Smooth muscle cell (in vitro differentiated cells): ENCODE data around the gene RAD18. TPM values are rescaled to one million over a fixed set of nuclear protein-coding genes. Genes with fewer than 3 reads are reported as not detected.

Experiments
- DNase-seq: peaks from one replicate; lab custom pipeline; 2025; ENCODE audit not compliant: unreplicated experiment; lab: John Stamatoyannopoulos, UW
- H2AFZ ChIP-seq: fragments of 200-600 bp; sonication (generic); 2 replicates; pipeline ENCODE4 v1.6.0; 2016; ENCODE audit warnings: antibody characterized with exemption, low read depth, mild to moderate bottlenecking
- H3F3A ChIP-seq: fragments of 200-600 bp; sonication (generic); 2 replicates; pipeline ENCODE4 v1.6.0; 2017; ENCODE audit warnings: antibody characterized with exemption, low read depth
- H3K27ac ChIP-seq: fragments of 200-600 bp; sonication (generic); 2 replicates; pipeline ENCODE4 v1.5.1; 2016; ENCODE audit warnings: low read depth, mild to moderate bottlenecking
- H3K27me3 ChIP-seq: fragments of 200-600 bp; sonication (generic); 2 replicates; pipeline ENCODE4 v1.6.1; 2016; ENCODE audit warnings: low read depth, mild to moderate bottlenecking
- H3K36me3 ChIP-seq: fragments of 200-600 bp; sonication (generic); 2 replicates; pipeline ENCODE4 v1.5.1; 2016; ENCODE audit warnings: low read depth
- H3K4me1 ChIP-seq: fragments of 200-600 bp; sonication (generic); 2 replicates; pipeline ENCODE4 v1.5.1; 2016; ENCODE audit warnings: low read depth
- H3K4me2 ChIP-seq: fragments of 200-600 bp; sonication (generic); 2 replicates; pipeline ENCODE4 v1.6.0; 2016; ENCODE audit warnings: mild to moderate bottlenecking
- H3K4me3 ChIP-seq: fragments of 200-600 bp; sonication (generic); 2 replicates; pipeline ENCODE4 v1.5.1; 2016; ENCODE audit warnings: mild to moderate bottlenecking
- H3K79me2 ChIP-seq: fragments of 200-600 bp; sonication (generic); 2 replicates; pipeline ENCODE4 v1.6.0; 2016; ENCODE audit warnings: low read depth, mild to moderate bottlenecking
- H3K9ac ChIP-seq: fragments of 200-600 bp; sonication (generic); 2 replicates; pipeline ENCODE4 v1.6.0; 2016; ENCODE audit warnings: low read depth
- H3K9me3 ChIP-seq: fragments of 200-600 bp; sonication (generic); replicated peaks from 2 replicates; pipeline ENCODE4 v1.5.1; 2016; ENCODE audit warnings: low read depth
- H4K20me1 ChIP-seq: fragments of 200-600 bp; sonication (generic); 2 replicates; pipeline ENCODE4 v1.6.0; 2016; ENCODE audit warnings: low read depth
- WGBS: methylation state at CpG from one replicate; pipeline ENCODE4 v1.1.7; 2016; ENCODE audit warnings: low lambda C conversion rate; 5-methylcytosine and 5-hydroxymethylcytosine counted together
- polyA plus RNA-seq: library from polyadenylated mRNA; unstranded; fragments of >200 nt; fragmentation: Nextera tagmentation; extraction: Ambion mirVana; gene quantifications from 2 replicates; pipeline ENCODE4 v1.2.1, GENCODE V29; 2016
- total RNA-seq: library from RNA; depleted of rRNA; stranded (reverse); fragments of >200 nt; gene quantifications from 2 replicates; pipeline ENCODE4 v1.2.3, GENCODE V29; 2014
- TF ChIP-seq, protein P1 (sequence below): fragments of 200-600 bp; sonication (generic); IDR thresholded peaks from 2 replicates; pipeline ENCODE4 v1.5.1; 2017; ENCODE audit warnings: borderline replicate concordance, mild to moderate bottlenecking, antibody characterized with exemption; ENCODE audit not compliant: insufficient read depth, poor library complexity, severe bottlenecking

RAD18 gene
- total and polyA plus RNA-seq, 2 experiments from 2014 or later = 8.9 to 16.0 TPM

DNA sequence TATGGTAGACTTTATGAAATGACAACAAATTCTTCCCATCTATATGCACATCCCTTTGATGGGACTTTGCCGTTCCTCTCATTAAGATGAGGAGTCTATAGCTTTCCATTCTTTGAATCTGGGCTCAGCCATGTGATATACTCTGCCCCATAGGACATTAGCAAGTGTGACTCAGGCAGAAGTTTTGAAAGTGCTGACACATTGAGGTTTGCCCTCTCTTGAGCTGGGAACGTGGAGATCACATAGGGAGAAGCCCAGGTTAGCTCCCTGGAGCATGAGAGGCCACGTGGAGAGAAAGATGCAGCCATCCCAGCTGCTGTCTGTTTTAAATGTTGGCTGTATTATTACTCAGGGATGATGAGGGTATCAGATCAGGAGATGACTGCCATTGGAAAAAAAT is 126.1 kb downstream of the RAD18 start:
- 49% methylated on average over 3 of the region's 3 CpGs for WGBS
- Histone ChIP-seq H3K4me2 (no peak overlapping the region), H3K27me3 (no peaks in the 10 kb centered on the region), H3K9ac (no peak overlapping the region), H2AFZ (no peak overlapping the region), H3K4me3 (no peak overlapping the region), H3K79me2 (no peaks in the 10 kb centered on the region), H3F3A (no peaks in the 10 kb centered on the region), H3K9me3 (no peaks in the 10 kb centered on the region), H3K4me1 (no peaks in the 10 kb centered on the region), H3K27ac (no peak overlapping the region), H4K20me1 (no peaks in the 10 kb centered on the region), H3K36me3 (no peaks in the 10 kb centered on the region)
- DNase-seq = no peak
- TF ChIP-seq, protein P1, sequence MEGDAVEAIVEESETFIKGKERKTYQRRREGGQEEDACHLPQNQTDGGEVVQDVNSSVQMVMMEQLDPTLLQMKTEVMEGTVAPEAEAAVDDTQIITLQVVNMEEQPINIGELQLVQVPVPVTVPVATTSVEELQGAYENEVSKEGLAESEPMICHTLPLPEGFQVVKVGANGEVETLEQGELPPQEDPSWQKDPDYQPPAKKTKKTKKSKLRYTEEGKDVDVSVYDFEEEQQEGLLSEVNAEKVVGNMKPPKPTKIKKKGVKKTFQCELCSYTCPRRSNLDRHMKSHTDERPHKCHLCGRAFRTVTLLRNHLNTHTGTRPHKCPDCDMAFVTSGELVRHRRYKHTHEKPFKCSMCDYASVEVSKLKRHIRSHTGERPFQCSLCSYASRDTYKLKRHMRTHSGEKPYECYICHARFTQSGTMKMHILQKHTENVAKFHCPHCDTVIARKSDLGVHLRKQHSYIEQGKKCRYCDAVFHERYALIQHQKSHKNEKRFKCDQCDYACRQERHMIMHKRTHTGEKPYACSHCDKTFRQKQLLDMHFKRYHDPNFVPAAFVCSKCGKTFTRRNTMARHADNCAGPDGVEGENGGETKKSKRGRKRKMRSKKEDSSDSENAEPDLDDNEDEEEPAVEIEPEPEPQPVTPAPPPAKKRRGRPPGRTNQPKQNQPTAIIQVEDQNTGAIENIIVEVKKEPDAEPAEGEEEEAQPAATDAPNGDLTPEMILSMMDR = no peak

DNA sequence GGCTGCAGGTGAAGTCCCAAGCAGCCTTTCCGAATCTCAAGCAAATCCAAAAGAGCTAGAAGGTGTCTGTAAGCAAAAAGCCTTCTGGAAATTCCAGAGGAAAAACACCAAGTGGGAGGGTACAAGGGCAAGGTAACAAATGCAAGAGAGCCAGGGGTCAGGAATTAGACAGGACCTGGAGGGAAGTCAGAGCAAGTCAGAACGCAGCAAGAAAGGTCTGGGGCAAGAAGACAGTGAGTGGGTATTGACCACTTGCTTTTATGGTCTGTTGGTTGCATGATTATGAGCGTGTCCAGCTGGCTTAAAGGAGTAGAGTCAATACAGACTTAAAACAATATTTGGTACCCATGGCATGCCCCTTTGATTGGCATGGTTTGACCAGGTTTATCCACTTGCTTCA is 127.2 kb downstream of the RAD18 start:
- no peaks in the 10 kb centered on the region for H3K27me3 ChIP-seq
- TF ChIP-seq, protein P1 = no peak
- H3K9ac ChIP-seq = no peak overlapping the region
- H3K4me2 ChIP-seq = no peak overlapping the region
- H4K20me1 ChIP-seq = no peaks in the 10 kb centered on the region
- no peaks in the 10 kb centered on the region for H3K79me2 ChIP-seq
- H3K36me3 ChIP-seq = no peaks in the 10 kb centered on the region
- no peak overlapping the region for H3K4me3 ChIP-seq
- no peak overlapping the region for H3K27ac ChIP-seq
- DNase-seq = no peak
- H2AFZ ChIP-seq = no peak overlapping the region
- H3K9me3 ChIP-seq = no peaks in the 10 kb centered on the region
- H3K4me1 ChIP-seq = no peaks in the 10 kb centered on the region
- WGBS = 81% methylated on average over 3 of the region's 3 CpGs
- no peaks in the 10 kb centered on the region for H3F3A ChIP-seq

DNA sequence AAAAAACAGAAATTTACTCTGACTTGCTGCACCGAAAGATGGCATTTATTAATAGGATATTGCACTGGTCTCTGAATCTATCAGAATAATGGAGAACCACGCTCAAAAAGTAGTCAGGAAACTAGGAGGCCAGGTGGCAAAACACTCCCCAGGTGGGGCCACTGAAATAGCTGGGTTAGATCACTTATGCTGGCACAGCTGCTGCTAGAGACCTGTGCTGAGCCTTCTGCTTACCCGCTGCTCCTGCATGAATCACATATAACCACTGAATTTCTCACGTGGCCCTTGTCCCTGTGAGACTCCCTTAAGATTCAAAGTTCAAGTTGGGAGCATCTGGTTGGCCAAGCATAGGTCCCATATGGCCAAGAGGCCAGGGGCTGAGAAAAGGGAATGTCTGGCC is 127.9 kb downstream of the RAD18 start:
- Histone ChIP-seq H3K27me3 (no peaks in the 10 kb centered on the region), H3K9ac (no peak overlapping the region), H3K36me3 (no peaks in the 10 kb centered on the region), H3K4me3 (no peak overlapping the region), H3K4me2 (no peak overlapping the region), H4K20me1 (no peaks in the 10 kb centered on the region), H3K4me1 (no peaks in the 10 kb centered on the region), H3F3A (no peaks in the 10 kb centered on the region), H3K9me3 (no peaks in the 10 kb centered on the region), H3K27ac (no peak overlapping the region), H3K79me2 (no peaks in the 10 kb centered on the region), H2AFZ (no peak overlapping the region)
- WGBS = 73% methylated on average over 4 of the region's 4 CpGs
- no peak for DNase-seq
- TF ChIP-seq, protein P1 = no peak

DNA sequence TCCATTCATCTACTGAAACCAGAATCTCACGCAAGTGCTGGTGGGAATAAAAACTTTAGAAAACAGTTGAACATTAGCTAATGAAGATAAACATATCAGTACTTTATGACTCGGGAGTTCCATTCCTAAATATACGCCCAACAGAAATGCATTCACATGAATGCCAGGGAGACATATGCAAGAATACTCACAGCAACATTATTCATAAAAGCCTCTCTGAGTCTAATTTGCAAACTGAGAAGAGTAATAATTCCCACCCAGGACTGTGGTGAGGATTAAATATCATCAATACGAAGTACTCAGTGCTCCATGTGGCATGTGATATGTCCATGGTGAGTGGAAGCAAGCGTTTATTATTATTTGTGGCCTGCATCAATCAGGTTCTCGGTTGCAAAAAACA is 128.3 kb downstream of the RAD18 start:
- H3K4me3 ChIP-seq = no peak overlapping the region
- WGBS = 96% methylated on average over 6 of the region's 6 CpGs
- H3F3A ChIP-seq = no peaks in the 10 kb centered on the region
- no peaks in the 10 kb centered on the region for H3K27me3 ChIP-seq
- H3K9ac ChIP-seq = no peak overlapping the region
- no peaks in the 10 kb centered on the region for H3K36me3 ChIP-seq
- no peak overlapping the region for H2AFZ ChIP-seq
- H3K79me2 ChIP-seq = no peaks in the 10 kb centered on the region
- no peak for DNase-seq
- no peak overlapping the region for H3K27ac ChIP-seq
- H4K20me1 ChIP-seq = no peaks in the 10 kb centered on the region
- no peak overlapping the region for H3K4me2 ChIP-seq
- no peaks in the 10 kb centered on the region for H3K9me3 ChIP-seq
- H3K4me1 ChIP-seq = no peaks in the 10 kb centered on the region
- TF ChIP-seq, protein P1 = no peak
